ENCODE results near the gene PSIP1. TPM values are rescaled to one million over a fixed set of nuclear protein-coding genes. Genes with fewer than 3 reads are reported as not detected.

PSIP1 gene
- total RNA-seq, 1 experiment from 2014 or later: 67.8 TPM

DNA sequence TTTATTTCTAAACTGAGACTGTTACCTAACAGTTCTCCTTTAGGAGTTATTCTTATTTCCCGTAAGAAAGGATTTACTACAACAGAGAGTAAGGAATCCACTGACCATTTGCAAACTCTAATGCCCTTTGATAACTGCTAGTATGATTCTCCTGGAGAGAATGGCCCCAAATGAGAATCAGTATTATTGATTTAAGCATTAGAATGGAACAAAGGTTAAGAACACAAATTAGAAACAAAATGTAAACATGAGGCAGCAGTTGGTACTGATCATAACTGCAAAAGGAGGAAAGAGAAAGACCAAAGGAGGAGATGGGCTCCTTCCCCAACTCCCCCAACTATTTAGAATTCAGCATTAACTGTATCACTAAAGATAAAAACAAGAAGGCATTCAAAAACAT, 30.7 kb downstream of the PSIP1 start:
- Histone ChIP-seq H3K4me3 (no peak overlapping the region), H4K20me1 (ENCODE audit: insufficient read depth) (no peaks in the 10 kb centered on the region), H3K27ac (no peak overlapping the region), H3F3A (ENCODE audit: insufficient read depth, low read depth) (no peaks in the 10 kb centered on the region), H3K9me2 (ENCODE audit: insufficient read depth) (no peaks in the 10 kb centered on the region), H3K9me3 (ENCODE audit: insufficient read depth, low read depth) (no peaks in the 10 kb centered on the region), H3K27me3 (ENCODE audit: insufficient read depth, low read depth) (no peaks in the 10 kb centered on the region), H3K4me1 (replicated peaks; ENCODE audit: insufficient read depth) (no peaks in the 10 kb centered on the region), H3K4me2 (no peak overlapping the region), H2AFZ (no peak overlapping the region), H3K36me3 (ENCODE audit: low read depth) (no peaks in the 10 kb centered on the region), H3K79me2 (ENCODE audit: low read depth) (no peaks in the 10 kb centered on the region)
- BruUV-seq (replicated peaks): no TSS peak
- ChIA-PET POLR2A (ENCODE audit: unreplicated experiment) (no interaction called here), CTCF (no interaction called here)
- intact Hi-C loops (cut with micrococcal nuclease; ENCODE audit: unreplicated experiment): no loop called here
- TF ChIP-seq CTCF (conservative IDR thresholded peaks at IDR 0.05) (no peak), EZH2 (IDR thresholded peaks at IDR 0.05; ENCODE audit: low read depth) (no peak)
- DNase-seq: no peak

DNA sequence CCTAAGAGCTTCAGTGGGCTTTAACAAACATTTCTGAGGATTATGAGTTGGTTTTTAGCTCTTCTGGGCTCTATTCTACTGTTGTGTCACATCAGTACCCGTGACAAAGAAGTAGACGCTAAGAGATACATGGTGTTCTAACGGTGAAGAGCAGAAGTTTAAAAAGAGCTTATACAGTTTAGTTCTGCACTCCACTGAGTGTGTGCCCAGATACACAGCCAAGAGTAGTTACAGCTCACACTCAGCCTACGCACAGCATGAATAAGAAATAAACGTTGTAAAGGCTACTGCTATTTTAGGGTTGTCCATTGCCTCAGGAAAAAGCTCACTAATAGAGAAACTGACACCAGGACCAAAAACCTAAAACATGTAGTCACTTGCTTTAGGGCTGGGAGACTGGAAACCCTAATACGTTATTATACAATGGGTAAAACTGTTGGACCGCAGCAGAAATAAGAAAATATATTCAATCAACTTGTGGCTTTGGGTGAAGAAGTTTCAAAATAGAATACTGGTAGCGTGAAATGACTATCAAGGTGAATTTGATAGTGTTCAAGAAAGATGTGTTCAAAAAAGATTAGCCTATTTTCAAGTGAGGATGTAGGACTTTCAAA, 34.7 kb downstream of the PSIP1 start:
- H4K20me1 ChIP-seq (ENCODE audit: insufficient read depth): no peaks in the 10 kb centered on the region
- no peak overlapping the region for H2AFZ ChIP-seq
- no peaks in the 10 kb centered on the region for H3K27me3 ChIP-seq (ENCODE audit: insufficient read depth, low read depth)
- intact Hi-C loops (cut with micrococcal nuclease; ENCODE audit: unreplicated experiment): no loop called here
- H3K4me2 ChIP-seq: no peak overlapping the region
- no peaks in the 10 kb centered on the region for H3K9me2 ChIP-seq (ENCODE audit: insufficient read depth)
- no peaks in the 10 kb centered on the region for H3K36me3 ChIP-seq (ENCODE audit: low read depth)
- H3K4me1 ChIP-seq (replicated peaks; ENCODE audit: insufficient read depth): no peaks in the 10 kb centered on the region
- no peak overlapping the region for H3K4me3 ChIP-seq
- ChIA-PET CTCF (no interaction called here), POLR2A (ENCODE audit: unreplicated experiment) (no interaction called here)
- BruUV-seq (replicated peaks): no TSS peak
- TF ChIP-seq EZH2 (IDR thresholded peaks at IDR 0.05; ENCODE audit: low read depth) (no peak), CTCF (conservative IDR thresholded peaks at IDR 0.05) (no peak)
- no peaks in the 10 kb centered on the region for H3K79me2 ChIP-seq (ENCODE audit: low read depth)
- DNase-seq: no peak
- H3K9me3 ChIP-seq (ENCODE audit: insufficient read depth, low read depth): no peaks in the 10 kb centered on the region
- no peak overlapping the region for H3K27ac ChIP-seq
- no peaks in the 10 kb centered on the region for H3F3A ChIP-seq (ENCODE audit: insufficient read depth, low read depth)

GRCh38 chr9:15469862-15470261, 40.9 kb downstream of the PSIP1 start:
- Histone ChIP-seq H4K20me1 (ENCODE audit: insufficient read depth) (no peaks in the 10 kb centered on the region), H2AFZ (no peak overlapping the region), H3K4me2 (no peak overlapping the region), H3K9me3 (ENCODE audit: insufficient read depth, low read depth) (no peaks in the 10 kb centered on the region), H3K4me3 (no peak overlapping the region), H3K4me1 (replicated peaks; ENCODE audit: insufficient read depth) (no peaks in the 10 kb centered on the region), H3K36me3 (ENCODE audit: low read depth) (no peaks in the 10 kb centered on the region; the same call in 1 of the 2 replicates), H3K79me2 (ENCODE audit: low read depth) (no peaks in the 10 kb centered on the region), H3K27ac (no peak overlapping the region), H3F3A (ENCODE audit: insufficient read depth, low read depth) (no peaks in the 10 kb centered on the region), H3K27me3 (ENCODE audit: insufficient read depth, low read depth) (no peaks in the 10 kb centered on the region), H3K9me2 (ENCODE audit: insufficient read depth) (no peaks in the 10 kb centered on the region)
- POLR2A ChIA-PET (ENCODE audit: unreplicated experiment): no interaction called here
- TF ChIP-seq EZH2 (IDR thresholded peaks at IDR 0.05; ENCODE audit: low read depth): no peak
- no peak for TF ChIP-seq CTCF (conservative IDR thresholded peaks at IDR 0.05)
- DNase-seq: no peak
- CTCF ChIA-PET: no interaction called here
- intact Hi-C loops (cut with micrococcal nuclease; ENCODE audit: unreplicated experiment): no loop called here
- BruUV-seq (replicated peaks): no TSS peak

Data from PC-9 (cell line).